IPS-15b (cell line): Measurements from ENCODE around the gene NR2C2.

Experiments used
- H3K27me3 ChIP-seq: one replicate; pipeline ENCODE4 v1.6.1; 2013; ENCODE audit warnings: low read length; ENCODE audit not compliant: control insufficient read depth, insufficient read depth
- H3K36me3 ChIP-seq: one replicate; pipeline ENCODE4 v1.6.1; 2013; ENCODE audit warnings: low read length; ENCODE audit not compliant: control insufficient read depth, insufficient read depth
- H3K4me1 ChIP-seq: one replicate; pipeline ENCODE4 v1.6.1; 2013; ENCODE audit warnings: mild to moderate bottlenecking, low read length; ENCODE audit not compliant: control insufficient read depth, insufficient read depth
- H3K4me3 ChIP-seq: one replicate; pipeline ENCODE4 v1.5.1; 2013; ENCODE audit warnings: low read depth, low read length
- H3K9ac ChIP-seq: one replicate; pipeline ENCODE4 v1.6.1; 2013; ENCODE audit warnings: low read depth, mild to moderate bottlenecking, low read length
- H3K9me3 ChIP-seq: one replicate; pipeline ENCODE4 v1.6.1; 2013; ENCODE audit warnings: mild to moderate bottlenecking, low read length; ENCODE audit not compliant: control insufficient read depth, insufficient read depth

NR2C2 gene

DNA sequence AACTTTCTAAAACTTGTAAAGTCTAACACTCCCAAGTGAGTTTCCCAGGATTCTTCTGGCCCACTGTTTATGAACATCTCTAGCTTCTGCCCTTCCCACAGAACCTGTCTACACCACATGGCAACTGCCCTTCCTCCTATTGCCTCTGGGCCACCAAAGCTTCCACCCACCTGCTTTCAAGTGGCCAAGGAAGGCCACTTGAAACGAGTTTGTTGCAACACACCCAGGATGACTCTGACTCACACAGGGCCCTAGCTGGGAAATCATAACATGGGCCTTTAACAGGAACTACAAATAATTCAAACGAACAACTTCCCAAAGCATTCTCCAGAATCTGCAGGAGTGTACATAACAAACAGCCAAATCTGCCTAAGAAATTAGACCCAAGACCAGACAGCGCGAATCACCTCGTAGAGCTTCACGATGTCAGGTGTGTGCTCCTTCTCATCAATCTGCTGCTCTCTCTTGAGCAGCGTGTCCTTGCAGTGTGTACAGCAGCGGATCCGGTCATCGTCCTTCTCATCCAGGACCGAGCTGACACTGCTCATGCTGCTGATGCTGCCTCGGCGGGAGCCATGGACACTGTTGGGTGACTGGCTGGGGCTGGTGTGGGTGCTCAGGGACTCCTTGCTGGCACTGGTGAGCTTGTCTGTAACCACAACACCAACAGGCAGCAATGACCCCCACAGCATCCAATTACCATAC is 134.7 kb downstream of the NR2C2 start:
- H3K36me3 ChIP-seq, result peaks cover 40% of the 10 kb centered on the region

DNA sequence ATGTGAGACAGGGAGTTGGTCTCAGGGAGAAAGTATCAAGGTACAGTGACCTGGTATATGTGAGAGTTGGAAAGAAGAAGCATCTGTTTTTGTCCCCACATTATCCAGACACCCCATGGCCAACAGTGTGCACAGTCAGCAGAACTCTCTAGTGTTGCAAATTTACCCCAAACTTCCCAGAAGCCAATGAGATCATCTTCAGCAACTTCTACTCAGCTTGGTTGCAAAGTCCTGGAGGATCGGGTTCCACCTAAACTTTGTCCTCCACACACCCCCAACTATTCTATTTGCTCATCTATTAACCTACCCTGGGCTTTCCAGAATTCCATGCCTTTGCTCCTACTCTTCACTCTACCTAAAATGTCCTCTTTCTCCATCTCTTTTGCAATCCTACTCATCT is 135.9 kb downstream of the NR2C2 start:
- Histone ChIP-seq H3K36me3 (peaks cover 32% of the 10 kb centered on the region), H3K9ac (no peak overlapping the region), H3K4me1 (no peaks in the 10 kb centered on the region), H3K4me3 (no peak overlapping the region), H3K27me3 (no peaks in the 10 kb centered on the region), H3K9me3 (no peaks in the 10 kb centered on the region)

More for the DNA sequence above, 134.7 kb downstream of the NR2C2 start:
- Histone ChIP-seq H3K4me3 (no peak overlapping the region), H3K27me3 (no peaks in the 10 kb centered on the region), H3K4me1 (no peaks in the 10 kb centered on the region), H3K9ac (no peak overlapping the region), H3K9me3 (no peaks in the 10 kb centered on the region)

DNA sequence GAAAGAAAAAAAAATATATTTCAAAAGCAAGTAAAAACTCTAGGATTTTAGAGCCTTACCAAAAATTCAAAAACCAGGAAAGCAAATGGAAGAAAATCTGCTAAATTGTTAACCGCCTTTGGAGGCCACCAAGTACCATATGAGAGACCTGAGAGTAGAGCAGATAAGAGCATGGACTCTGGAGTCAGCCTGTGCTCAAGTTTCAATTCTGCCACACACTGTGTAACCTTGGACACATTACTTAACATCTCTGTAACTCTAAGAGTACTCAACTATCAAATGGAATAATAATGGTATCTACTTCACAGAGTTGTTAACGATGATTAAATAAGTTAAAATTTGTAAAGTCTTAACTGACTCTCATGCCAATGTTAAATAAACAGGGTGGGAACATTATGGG is 138.9 kb downstream of the NR2C2 start:
- H3K27me3 ChIP-seq, result no peaks in the 10 kb centered on the region
- no peaks in the 10 kb centered on the region for H3K4me1 ChIP-seq
- no peaks in the 10 kb centered on the region for H3K9me3 ChIP-seq
- no peak overlapping the region for H3K4me3 ChIP-seq
- H3K36me3 ChIP-seq, result peaks cover 29% of the 10 kb centered on the region
- H3K9ac ChIP-seq, result no peak overlapping the region

DNA sequence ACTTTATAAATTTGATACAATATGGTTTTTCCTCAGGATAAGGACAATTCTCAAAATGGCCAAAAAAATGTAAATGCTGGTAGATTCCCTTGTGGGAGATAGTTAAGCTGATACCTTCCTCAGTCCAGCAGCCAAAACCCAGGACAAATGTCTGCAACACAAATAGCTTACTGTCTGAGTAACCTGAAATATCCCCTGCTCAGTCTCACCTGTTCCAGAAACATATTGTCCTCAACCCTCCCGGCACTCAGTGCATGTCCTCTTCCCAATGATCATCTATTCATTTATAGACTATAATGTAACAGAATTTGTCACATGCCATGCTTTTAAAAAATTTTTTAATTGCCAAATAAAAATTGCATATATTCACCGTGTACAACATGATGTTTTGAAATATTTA is 139.3 kb downstream of the NR2C2 start:
- no peak overlapping the region for H3K9ac ChIP-seq
- H3K4me3 ChIP-seq, result no peak overlapping the region
- H3K4me1 ChIP-seq, result no peaks in the 10 kb centered on the region
- H3K27me3 ChIP-seq, result no peaks in the 10 kb centered on the region
- no peaks in the 10 kb centered on the region for H3K9me3 ChIP-seq
- H3K36me3 ChIP-seq, result peaks cover 26% of the 10 kb centered on the region

DNA sequence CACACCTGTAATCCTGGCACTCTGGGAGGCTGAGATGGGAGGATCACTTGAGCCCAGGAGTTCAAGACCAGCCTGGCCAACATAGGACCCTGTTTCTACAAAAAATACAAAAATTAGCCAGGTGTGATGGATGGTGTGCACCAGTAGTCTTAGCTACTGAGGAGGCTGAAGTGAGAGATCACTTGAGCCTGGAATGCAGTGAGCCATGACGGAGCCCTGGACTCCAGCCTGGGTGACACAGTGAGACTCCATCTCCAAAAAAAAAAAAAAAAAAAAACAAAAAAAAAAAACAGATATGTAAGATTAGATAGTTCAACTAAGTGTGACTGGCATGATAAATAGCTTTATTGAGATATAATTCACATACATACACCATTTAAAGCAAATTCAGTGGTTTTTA is 141.8 kb downstream of the NR2C2 start:
- H3K4me1 ChIP-seq, result no peaks in the 10 kb centered on the region
- peaks cover 17% of the 10 kb centered on the region for H3K36me3 ChIP-seq
- H3K27me3 ChIP-seq, result no peaks in the 10 kb centered on the region
- no peak overlapping the region for H3K9ac ChIP-seq
- H3K9me3 ChIP-seq, result no peaks in the 10 kb centered on the region
- no peak overlapping the region for H3K4me3 ChIP-seq

DNA sequence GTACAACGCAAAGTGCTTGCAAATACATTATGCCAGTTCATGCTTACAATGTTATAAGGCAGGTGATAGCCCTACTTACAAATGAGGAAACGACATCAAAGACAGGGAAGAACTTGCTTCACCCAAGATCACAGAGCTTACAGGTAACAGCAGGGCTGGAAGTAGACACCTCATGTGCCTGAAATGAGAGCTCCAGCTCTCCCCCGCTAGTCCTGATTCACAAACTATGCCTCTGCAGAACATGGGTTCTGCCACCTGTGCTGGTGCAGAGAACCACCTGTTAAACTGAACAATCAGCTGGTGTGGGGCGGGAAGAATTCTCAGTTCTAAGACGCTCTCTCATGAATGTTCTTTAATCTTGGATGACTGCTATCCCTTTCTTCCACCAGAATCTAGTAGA is 144.2 kb downstream of the NR2C2 start:
- Histone ChIP-seq H3K27me3 (no peaks in the 10 kb centered on the region), H3K4me1 (no peaks in the 10 kb centered on the region), H3K9ac (no peak overlapping the region), H3K36me3 (peaks cover 8% of the 10 kb centered on the region), H3K4me3 (no peak overlapping the region), H3K9me3 (no peaks in the 10 kb centered on the region)

DNA sequence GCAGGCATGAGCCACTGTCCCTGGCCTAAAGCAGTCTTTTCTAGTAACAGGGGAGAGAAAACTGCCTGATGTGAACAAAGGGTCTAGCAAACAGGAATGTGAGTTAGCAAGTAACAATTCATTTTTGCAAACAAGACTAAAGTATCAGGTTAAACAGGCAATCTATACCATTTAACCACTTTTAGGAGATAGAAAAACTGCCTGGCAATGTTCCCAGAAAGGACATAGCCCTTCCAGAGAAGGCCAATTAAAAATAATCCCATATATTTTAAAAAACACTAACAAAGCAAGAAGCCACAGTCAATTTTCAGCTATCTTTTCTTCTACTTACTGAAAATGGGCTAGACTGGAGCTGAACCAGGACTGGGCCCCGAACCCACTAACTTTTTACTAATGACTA is 145.3 kb downstream of the NR2C2 start:
- peaks cover 8% of the 10 kb centered on the region for H3K36me3 ChIP-seq
- H3K9me3 ChIP-seq, result no peaks in the 10 kb centered on the region
- no peak overlapping the region for H3K9ac ChIP-seq
- no peaks in the 10 kb centered on the region for H3K27me3 ChIP-seq
- H3K4me3 ChIP-seq, result no peak overlapping the region
- H3K4me1 ChIP-seq, result no peaks in the 10 kb centered on the region

DNA sequence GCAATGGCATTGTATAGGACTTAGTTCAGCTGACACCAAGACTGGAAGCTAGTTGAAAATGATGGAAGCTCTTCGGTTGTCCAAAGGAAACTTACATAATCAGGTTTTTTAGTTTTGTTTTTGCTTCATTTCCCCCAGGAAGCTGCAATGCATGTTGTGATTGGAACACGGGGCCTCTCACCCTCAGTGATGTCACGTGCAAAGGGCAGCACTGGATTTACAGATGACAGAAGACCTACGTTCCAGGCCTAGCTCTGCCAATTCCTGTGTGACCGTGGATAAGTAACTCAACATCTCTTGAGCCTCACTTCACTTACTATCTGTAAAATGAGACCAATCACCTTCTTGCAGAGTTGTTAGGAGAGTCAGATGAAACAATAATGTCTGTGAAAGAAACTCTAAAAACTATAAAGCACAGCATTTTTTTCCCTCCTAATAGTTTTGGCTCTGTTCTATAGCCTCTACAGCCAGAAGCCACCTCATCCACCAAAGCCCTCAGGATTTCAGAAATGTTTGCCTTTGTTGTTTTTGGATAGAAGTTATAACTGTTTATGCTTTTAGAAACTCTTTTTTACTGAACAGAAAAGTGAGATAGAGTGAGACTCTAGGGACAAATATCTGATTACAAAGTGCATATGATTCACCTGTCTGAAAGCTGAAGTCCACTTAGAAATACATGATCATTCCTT is 146.9 kb downstream of the NR2C2 start:
- Histone ChIP-seq H3K4me3 (no peak overlapping the region), H3K36me3 (peaks cover 8% of the 10 kb centered on the region), H3K4me1 (no peaks in the 10 kb centered on the region), H3K9me3 (no peaks in the 10 kb centered on the region), H3K27me3 (no peaks in the 10 kb centered on the region), H3K9ac (no peak overlapping the region)

DNA sequence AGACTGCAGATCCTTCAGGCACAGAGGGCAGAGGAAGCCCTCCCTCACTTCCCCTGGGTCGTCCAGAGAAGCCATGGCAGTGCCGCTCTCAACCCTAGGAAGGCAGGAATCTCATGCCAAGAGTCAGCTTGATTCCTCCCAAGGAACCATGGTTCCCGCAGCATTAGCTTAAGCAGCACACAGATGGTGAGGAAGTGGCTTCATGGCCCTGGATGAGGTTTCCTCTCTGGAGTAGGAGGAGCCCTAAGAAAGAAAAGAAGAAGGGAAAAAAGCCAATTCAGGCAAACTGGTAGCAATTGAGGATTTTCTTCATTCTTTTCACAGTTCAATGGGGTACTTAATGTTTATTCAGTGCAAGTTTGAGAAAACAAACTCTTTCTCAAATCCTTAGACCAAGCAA is 148.7 kb downstream of the NR2C2 start:
- Histone ChIP-seq H3K27me3 (no peaks in the 10 kb centered on the region), H3K9me3 (no peaks in the 10 kb centered on the region), H3K4me3 (no peak overlapping the region), H3K4me1 (peaks cover 3% of the 10 kb centered on the region), H3K9ac (no peak overlapping the region), H3K36me3 (peaks cover 4% of the 10 kb centered on the region)

DNA sequence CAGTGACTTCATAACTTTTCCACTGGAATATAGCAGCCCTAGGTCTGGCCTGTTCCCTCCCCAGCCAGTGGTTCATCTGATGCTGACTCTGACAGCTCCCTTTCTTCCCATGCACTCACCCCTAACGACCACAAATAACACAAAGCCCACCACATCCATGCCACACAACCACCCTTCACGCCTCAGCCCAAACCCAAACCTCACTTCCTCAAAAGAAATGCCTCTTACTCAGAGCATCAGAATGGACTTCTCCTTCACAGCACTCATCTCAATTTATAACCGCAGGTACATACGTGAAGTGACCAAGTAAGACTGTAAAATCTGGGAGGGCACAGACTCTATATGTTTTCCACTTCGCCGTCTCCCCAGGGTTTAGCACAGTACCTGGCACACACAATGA is 150.5 kb downstream of the NR2C2 start:
- Histone ChIP-seq H3K4me3 (peak overlapping the region; percentile 98), H3K36me3 (peaks cover 4% of the 10 kb centered on the region), H3K9me3 (no peaks in the 10 kb centered on the region), H3K9ac (no peak overlapping the region), H3K27me3 (no peaks in the 10 kb centered on the region), H3K4me1 (peaks cover 4% of the 10 kb centered on the region)
